HG03575 (cell line): ENCODE data around the gene NDUFS4.
"Not testable (repeated sequence)": the region's sequence is repeated elsewhere in the genome, so short reads cannot be mapped to it uniquely, and the experiment has no call there.

Experiments
- ATAC-seq: cut with Tn5 transposase; IDR thresholded peaks from one replicate; pipeline ENCODE4 v1.9.1; 2021; ENCODE audit not compliant: unreplicated experiment, insufficient number of reproducible peaks, low FRiP score; ENCODE audit errors: extremely low read depth

NDUFS4 gene

GRCh38 chr5:53631251-53631650, 70.8 kb downstream of the NDUFS4 start:
- no peak for ATAC-seq

- ATAC-seq = no peak
These were observed 81.6 kb downstream of the NDUFS4 start for GRCh38 chr5:53642061-53642460.

GRCh38 chr5:53643445-53643844, 83.0 kb downstream of the NDUFS4 start:
- ATAC-seq = no peak

GRCh38 chr5:53645078-53645477, 84.6 kb downstream of the NDUFS4 start:
- no peak for ATAC-seq

- no peak for ATAC-seq
These were observed 88.9 kb downstream of the NDUFS4 start for GRCh38 chr5:53649352-53649751.

GRCh38 chr5:53660573-53660972, 100.1 kb downstream of the NDUFS4 start:
- not testable (repeated sequence) for ATAC-seq

- ATAC-seq = not testable (repeated sequence)
These were observed 104.9 kb downstream of the NDUFS4 start for GRCh38 chr5:53665313-53665712.

GRCh38 chr5:53667621-53668020, 107.2 kb downstream of the NDUFS4 start:
- ATAC-seq = no peak

- ATAC-seq = no peak
These were observed 111.0 kb downstream of the NDUFS4 start for GRCh38 chr5:53671447-53671846.

GRCh38 chr5:53674121-53674520, 113.7 kb downstream of the NDUFS4 start:
- no peak for ATAC-seq

GRCh38 chr5:53677632-53678031, 117.2 kb downstream of the NDUFS4 start:
- ATAC-seq = no peak

GRCh38 chr5:53678981-53679660, 118.7 kb downstream of the NDUFS4 start:
- ATAC-seq = no peak

- no peak for ATAC-seq
These were observed 120.6 kb downstream of the NDUFS4 start for GRCh38 chr5:53681079-53681478.

GRCh38 chr5:53691014-53691413, 130.6 kb downstream of the NDUFS4 start:
- ATAC-seq = no peak

- ATAC-seq = no peak
These were observed 134.1 kb downstream of the NDUFS4 start for GRCh38 chr5:53694520-53695022.

GRCh38 chr5:53710405-53710804, 150.0 kb downstream of the NDUFS4 start:
- not testable (repeated sequence) for ATAC-seq

GRCh38 chr5:53712327-53712726, 151.9 kb downstream of the NDUFS4 start:
- no peak for ATAC-seq

- no peak for ATAC-seq
These were observed 153.7 kb downstream of the NDUFS4 start for GRCh38 chr5:53713978-53714666.

- ATAC-seq = no peak
These were observed 154.2 kb downstream of the NDUFS4 start for GRCh38 chr5:53714667-53715010.

- no peak for ATAC-seq
These were observed 165.7 kb downstream of the NDUFS4 start for GRCh38 chr5:53726121-53726520.

GRCh38 chr5:53730943-53731342, 170.5 kb downstream of the NDUFS4 start:
- ATAC-seq = no peak
